HG02642 (cell line): ENCODE results near the gene NEUROD2.

Experiments
- ATAC-seq: cut with Tn5 transposase; IDR thresholded peaks from one replicate; pipeline ENCODE4 v1.9.1; 2021; ENCODE audit warnings: mild to moderate bottlenecking; ENCODE audit not compliant: unreplicated experiment, poor library complexity

NEUROD2 gene

GRCh38 chr17:39621523-39622379 is 14.0 kb upstream of the NEUROD2 start:
- ATAC-seq, result peak; percentile 61

GRCh38 chr17:39619786-39620101 is 12.0 kb upstream of the NEUROD2 start:
- no peak for ATAC-seq

- no peak for ATAC-seq
Observed at GRCh38 chr17:39618956-39619785, 11.5 kb upstream of the NEUROD2 start.

GRCh38 chr17:39618246-39618913 is 10.7 kb upstream of the NEUROD2 start:
- ATAC-seq, result no peak

- ATAC-seq, result no peak
Observed at GRCh38 chr17:39617446-39618245, 9.9 kb upstream of the NEUROD2 start.

- ATAC-seq, result no peak
Observed at GRCh38 chr17:39617100-39617445, 9.4 kb upstream of the NEUROD2 start.

- no peak for ATAC-seq
Observed at GRCh38 chr17:39615434-39615833, 7.7 kb upstream of the NEUROD2 start.

GRCh38 chr17:39614545-39615157 is 6.9 kb upstream of the NEUROD2 start:
- ATAC-seq, result no peak

GRCh38 chr17:39612935-39613464 is 5.3 kb upstream of the NEUROD2 start:
- no peak for ATAC-seq

- no peak for ATAC-seq
Observed at GRCh38 chr17:39612291-39612894, 4.7 kb upstream of the NEUROD2 start.

- ATAC-seq, result no peak
Observed at GRCh38 chr17:39611401-39612112, 3.8 kb upstream of the NEUROD2 start.

GRCh38 chr17:39609416-39610025 is 1.8 kb upstream of the NEUROD2 start:
- ATAC-seq, result no peak

- ATAC-seq, result no peak
Observed at GRCh38 chr17:39608142-39608981, 642 bp upstream of the NEUROD2 start.

GRCh38 chr17:39607057-39607850 is 466 bp downstream of the NEUROD2 start:
- no peak for ATAC-seq

GRCh38 chr17:39606434-39607056 is 1.2 kb downstream of the NEUROD2 start:
- ATAC-seq, result no peak
